GM12878 (cell line): ENCODE measurements around the gene PLXND1. TPM values are rescaled to one million over a fixed set of nuclear protein-coding genes. Genes with fewer than 3 reads are reported as not detected.

Source experiments
- ATAC-seq: fragments of 200-7000 bp; cut with Tn5 transposase; 3 replicates; pipeline ENCODE4 v1.9.1; 2020; ENCODE audit warnings: mild to moderate bottlenecking, moderate library complexity
- BruUV-seq: library from RNA; stranded (reverse); fragments of 400-500 nt; replicated peaks from 2 replicates; lab custom pipeline; 2021; lab: Mats Ljungman, UMichigan
- CTCF ChIA-PET: fragments of 300-600 bp; sonication (Branson Sonifier 250); formaldehyde crosslinking; extraction: SDS; loops from one replicate; lab custom pipeline; 2021; ENCODE audit warnings: inconsistent platforms; lab: Yijun Ruan, JAX
- POLR2A ChIA-PET: fragments of 350-600 bp; formaldehyde crosslinking; extraction: SDS; loops from one replicate; lab custom pipeline; 2021; ENCODE audit warnings: inconsistent platforms; lab: Charles Lee
- RAD21 ChIA-PET: fragments of 300-600 bp; sonication (Branson Sonifier 250); formaldehyde crosslinking; loops from one replicate; lab custom pipeline; 2023; ENCODE audit warnings: antibody characterized with exemption; ENCODE audit not compliant: unreplicated experiment; lab: Charles Lee
- SMC1A ChIA-PET: fragments of 300-600 bp; sonication (Branson Sonifier 250); formaldehyde crosslinking; loops from one replicate; lab custom pipeline; 2023; ENCODE audit not compliant: unreplicated experiment, uncharacterized antibody; lab: Charles Lee
- DNase-seq: peaks from one replicate; pipeline ENCODE4 v3.0.0-alpha.2; 2011; ENCODE audit warnings: low read depth, low spot score
- FAIRE-seq: peaks from 3 replicates; lab custom pipeline; 2011; peaks lifted over from hg19 to GRCh38; lab: Jason Lieb, UNC
- H2AFZ ChIP-seq: 2 replicates; pipeline ENCODE4 v1.6.0; 2011; ENCODE audit warnings: low read depth, low read length, control low read depth; ENCODE audit not compliant: control insufficient read depth
- H3K27ac ChIP-seq: 2 replicates; pipeline ENCODE4 v1.5.1; 2011; ENCODE audit warnings: control low read depth; ENCODE audit not compliant: control insufficient read depth, insufficient read depth
- H3K27me3 ChIP-seq, 2 experiments: replicated peaks in 1 of 2; 2 replicates each; pipeline versions ENCODE4 v1.6.0 to v1.6.1; 2011; ENCODE audit warnings: low read length in 1 of 2; ENCODE audit not compliant: control insufficient read depth in 2 of 2, insufficient read depth in 2 of 2
- H3K36me3 ChIP-seq, 2 experiments: 2 replicates each; pipeline ENCODE4 v1.5.1; 2011; ENCODE audit warnings: low read length in 1 of 2; ENCODE audit not compliant: control insufficient read depth in 2 of 2, insufficient read depth in 2 of 2
- H3K4me1 ChIP-seq: 2 replicates; pipeline ENCODE4 v1.6.1; 2011; ENCODE audit warnings: mild to moderate bottlenecking, low read length, moderate library complexity, mixed read lengths; ENCODE audit not compliant: control insufficient read depth, insufficient read depth
- H3K4me2 ChIP-seq: 2 replicates; pipeline ENCODE4 v1.6.0; 2011; ENCODE audit warnings: control low read depth; ENCODE audit not compliant: control insufficient read depth, insufficient read depth
- H3K4me3 ChIP-seq: fragments of 200-600 bp; sonication (generic); 2 replicates; pipeline ENCODE4 v1.5.1; 2016
- H3K79me2 ChIP-seq: 2 replicates; pipeline ENCODE4 v1.6.0; 2011; ENCODE audit warnings: low read length; ENCODE audit not compliant: control insufficient read depth, insufficient read depth
- H3K9ac ChIP-seq: 2 replicates; pipeline ENCODE4 v1.8.0; 2011; ENCODE audit warnings: low read length, control low read depth, mixed read lengths; ENCODE audit not compliant: control insufficient read depth, insufficient read depth
- H3K9me3 ChIP-seq: replicated peaks from 3 replicates; pipeline ENCODE4 v1.5.1; 2011; ENCODE audit warnings: mild to moderate bottlenecking, low read length; ENCODE audit not compliant: control insufficient read depth, insufficient read depth
- H4K20me1 ChIP-seq: 2 replicates; pipeline ENCODE4 v1.6.0; 2011; ENCODE audit not compliant: control insufficient read depth, insufficient read depth
- CBX5 ChIP-seq: sonication (generic); IDR thresholded peaks from 2 replicates; pipeline ENCODE4 v1.6.1; 2016; ENCODE audit warnings: low read depth, moderate library complexity, mild to moderate bottlenecking, inconsistent platforms
- FOXK2 ChIP-seq: fragments of 450-650 bp; IDR thresholded peaks from 2 replicates; pipeline ENCODE4 v1.6.1; 2017; ENCODE audit warnings: mild to moderate bottlenecking, moderate library complexity
- JUNB ChIP-seq: IDR thresholded peaks from 2 replicates; pipeline ENCODE4 v1.6.1; 2016; ENCODE audit warnings: antibody characterized with exemption, mild to moderate bottlenecking
- KAT2A ChIP-seq: conservative IDR thresholded peaks from 2 replicates; pipeline ENCODE4 v1.6.1; 2011; ENCODE audit warnings: low read depth, low read length; ENCODE audit not compliant: control insufficient read depth
- REST ChIP-seq: IDR thresholded peaks from 2 replicates; pipeline ENCODE4 v1.6.1; 2012; ENCODE audit warnings: mild to moderate bottlenecking, low read depth, low read length
- ZBTB4 ChIP-seq: fragments of 450-650 bp; formaldehyde crosslinking; IDR thresholded peaks from 2 replicates; pipeline ENCODE4 v1.4.0; 2022; ENCODE audit warnings: mild to moderate bottlenecking, moderate library complexity
- ZSCAN29 ChIP-seq: fragments of 450-650 bp; IDR thresholded peaks from 2 replicates; pipeline ENCODE4 v1.6.1; 2017; ENCODE audit warnings: mild to moderate bottlenecking, moderate library complexity
- WGBS: methylation state at CpG from one replicate; pipeline ENCODE4 v1.1.6; 2016; ENCODE audit warnings: low lambda C conversion rate; ENCODE audit not compliant: insufficient replicate concordance, insufficient coverage; ENCODE audit errors: missing lambda C conversion rate; 5-methylcytosine and 5-hydroxymethylcytosine counted together
- in situ Hi-C: fragments of 300-500 bp; cut with MboI; formaldehyde crosslinking; loops from 9 replicates; pipeline ENCODE4 v1.14.3; 2018; ENCODE audit warnings: mixed read lengths
- intact Hi-C: fragments of 100-400 bp; cut with micrococcal nuclease; formaldehyde crosslinking; loops from one replicate; pipeline ENCODE4 v1.14.2; 2022; ENCODE audit not compliant: unreplicated experiment
- polyA plus RNA-seq, 11 experiments: library from polyadenylated mRNA; depleted of rRNA in 4 of 11; unstranded in 6 of 11; stranded (reverse) in 5 of 11; fragments of >200 nt; fragmentation: Nextera tagmentation in 4 of 11; fragmentation: Illumina TruSeq in 1 of 11; extraction: Ambion mirVana in 4 of 11; extraction: Trizol in 1 of 11; gene quantifications; 1 replicate in 1 of 11; 2 replicates in 10 of 11; pipeline versions ENCODE4 v1.2.1 to v1.2.3, GENCODE V29; 2011 to 2016; ENCODE audit warnings: inconsistent platforms in 2 of 11, missing spikeins in 2 of 11, low read depth in 1 of 11
- total RNA-seq, 4 experiments: library from RNA; depleted of rRNA in 3 of 4; stranded (reverse); fragments of >200 nt in 3 of 4; fragmentation: Illumina TruSeq in 1 of 4; extraction: Trizol in 1 of 4; gene quantifications; 2 replicates each; pipeline versions ENCODE4 v1.2.1 to v1.2.3, GENCODE V29; 2013 to 2021
- TF ChIP-seq, protein P1 (sequence below): IDR thresholded peaks from 2 replicates; pipeline ENCODE4 v1.6.1; 2012; ENCODE audit warnings: low read depth, low read length, improper control_type of control experiment

The PLXND1 gene
- total and polyA plus RNA-seq, 10 of the 15 experiments (the other 5 are each of a cell fraction or from before 2014, with no cell fraction given), result 0.01 to 2.3 (median 0.72) TPM; not detected in 7

DNA sequence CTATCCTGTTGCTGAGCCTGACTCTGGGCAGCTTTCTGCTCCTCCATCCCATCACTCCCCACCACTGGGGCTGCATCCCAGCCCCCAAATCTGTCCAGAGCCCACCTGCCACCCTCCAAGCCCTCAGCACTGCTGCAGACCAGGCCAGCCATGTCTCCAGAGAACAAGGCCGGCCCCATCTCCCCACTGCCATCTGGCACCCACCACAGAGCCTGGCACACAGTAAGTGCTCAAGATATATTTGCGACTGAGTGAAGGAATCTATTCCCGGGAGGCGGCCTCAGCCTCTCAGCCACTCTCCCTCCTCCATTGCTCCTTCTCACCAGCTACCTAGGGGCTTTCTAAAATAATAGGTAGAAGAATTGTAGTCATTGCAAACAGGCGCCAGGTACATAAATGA, 4.8 kb downstream of the PLXND1 start:
- intact Hi-C loops, result no loop called here
- no peaks in the 10 kb centered on the region for H3K36me3 ChIP-seq
- no peaks in the 10 kb centered on the region for H3K79me2 ChIP-seq
- ATAC-seq (no peak), FAIRE-seq (no peak), DNase-seq (no peak)
- H3K27me3 ChIP-seq, result peaks cover 4 to 13% of the 10 kb centered on the region in 2 experiments; a peak in 3 of 4 replicates
- in situ Hi-C loops, result no loop called here
- TF ChIP-seq ZBTB4 (CRISPR knock-in tag) (no peak), KAT2A (no peak), JUNB (no peak), ZSCAN29 (no peak), FOXK2 (no peak), CBX5 (no peak), REST (no peak)
- TF ChIP-seq, protein P1, sequence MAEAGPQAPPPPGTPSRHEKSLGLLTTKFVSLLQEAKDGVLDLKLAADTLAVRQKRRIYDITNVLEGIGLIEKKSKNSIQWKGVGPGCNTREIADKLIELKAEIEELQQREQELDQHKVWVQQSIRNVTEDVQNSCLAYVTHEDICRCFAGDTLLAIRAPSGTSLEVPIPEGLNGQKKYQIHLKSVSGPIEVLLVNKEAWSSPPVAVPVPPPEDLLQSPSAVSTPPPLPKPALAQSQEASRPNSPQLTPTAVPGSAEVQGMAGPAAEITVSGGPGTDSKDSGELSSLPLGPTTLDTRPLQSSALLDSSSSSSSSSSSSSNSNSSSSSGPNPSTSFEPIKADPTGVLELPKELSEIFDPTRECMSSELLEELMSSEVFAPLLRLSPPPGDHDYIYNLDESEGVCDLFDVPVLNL, result no peak
- POLR2A ChIA-PET, result no interaction called here
- H3K9ac ChIP-seq, result no peak overlapping the region
- no peak overlapping the region for H3K4me2 ChIP-seq
- SMC1A ChIA-PET, result no interaction called here
- 43% methylated on average over 5 of the region's 5 CpGs for whole genome bisulfite sequencing
- no peaks in the 10 kb centered on the region for H3K9me3 ChIP-seq
- H3K4me1 ChIP-seq, result no peaks in the 10 kb centered on the region
- no peak overlapping the region for H3K4me3 ChIP-seq
- RAD21 ChIA-PET, result no interaction called here
- no peak overlapping the region for H3K27ac ChIP-seq
- no peaks in the 10 kb centered on the region for H4K20me1 ChIP-seq
- CTCF ChIA-PET, result no interaction called here
- no TSS peak for BruUV-seq
- H2AFZ ChIP-seq, result no peak overlapping the region
